ENCODE data around the gene TYSND1. TPM values are rescaled to one million over a fixed set of nuclear protein-coding genes. Genes with fewer than 3 reads are reported as not detected.
A peak's percentile ranks its signal among the peaks of the same experiment; 100 is the strongest.

TYSND1 gene
- total RNA-seq, 1 experiment from 2014 or later, result 16.5 TPM

DNA sequence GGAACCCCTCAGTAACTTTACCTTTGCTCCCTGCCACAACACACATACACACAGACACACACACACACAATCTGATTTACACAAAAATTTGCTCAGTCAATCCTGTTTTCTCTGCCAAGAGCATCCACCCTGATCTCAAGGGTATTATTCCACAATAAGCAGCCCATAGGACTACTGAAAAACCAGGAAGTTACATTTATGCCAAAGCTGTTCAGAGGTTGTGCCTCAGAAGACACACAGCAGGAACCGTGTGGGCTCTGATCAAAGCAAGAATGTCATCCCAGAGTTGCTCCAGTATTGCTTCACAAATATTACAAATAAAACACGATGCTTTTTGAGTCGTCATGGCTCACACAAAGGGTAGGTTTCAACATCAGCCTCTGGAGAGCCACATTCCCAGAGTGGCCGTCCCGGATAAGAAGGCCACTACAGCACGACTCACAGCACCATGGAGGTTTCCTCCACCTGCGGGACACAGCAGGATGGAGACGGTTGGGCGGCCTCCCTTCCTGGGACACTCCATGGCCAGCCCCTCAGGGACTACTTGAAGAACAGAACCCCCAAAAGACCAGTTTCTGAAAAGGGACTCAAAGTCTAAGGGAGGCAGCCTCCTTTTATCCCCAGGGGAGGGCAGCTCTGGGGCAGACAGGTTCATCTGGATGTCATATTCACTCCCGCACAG is 15.5 kb downstream of the TYSND1 start:
- Mint-ChIP-seq H3K36me3 (ENCODE audit: insufficient read depth, unreplicated experiment) (no peaks in the 10 kb centered on the region), H3K4me1 (ENCODE audit: insufficient read depth, unreplicated experiment) (peaks cover 26% of the 10 kb centered on the region), H3K9me3 (ENCODE audit: unreplicated experiment) (no peaks in the 10 kb centered on the region), H3K4me3 (ENCODE audit: unreplicated experiment) (peak overlapping the region; percentile 81), H3K27me3 (ENCODE audit: insufficient read depth, unreplicated experiment) (no peaks in the 10 kb centered on the region), H3K27ac (ENCODE audit: low read depth, unreplicated experiment) (peak overlapping the region; percentile 91)
- ChIA-PET CTCF (interaction anchor here (0.6 to 8.0 kb wide), 5 partner anchors 14 to 248 kb away, joined by 3 to 81 read pairs (median 8); partner anchors contain the start of gene TYSND1), POLR2A (interaction anchor here (0.6 to 1.9 kb wide), 6 partner anchors 10 to 109 kb away, joined by 3 to 6 read pairs (median 3); partner anchors contain the start of gene TYSND1)
- no peak for TF ChIP-seq CTCF (IDR thresholded peaks at IDR 0.05; ENCODE audit: unreplicated experiment)
- no TSS peak for BruUV-seq (replicated peaks)
- intact Hi-C loops (cut with micrococcal nuclease), result no loop called here
- DNase-seq (ENCODE audit: unreplicated experiment), result peak; percentile 66

DNA sequence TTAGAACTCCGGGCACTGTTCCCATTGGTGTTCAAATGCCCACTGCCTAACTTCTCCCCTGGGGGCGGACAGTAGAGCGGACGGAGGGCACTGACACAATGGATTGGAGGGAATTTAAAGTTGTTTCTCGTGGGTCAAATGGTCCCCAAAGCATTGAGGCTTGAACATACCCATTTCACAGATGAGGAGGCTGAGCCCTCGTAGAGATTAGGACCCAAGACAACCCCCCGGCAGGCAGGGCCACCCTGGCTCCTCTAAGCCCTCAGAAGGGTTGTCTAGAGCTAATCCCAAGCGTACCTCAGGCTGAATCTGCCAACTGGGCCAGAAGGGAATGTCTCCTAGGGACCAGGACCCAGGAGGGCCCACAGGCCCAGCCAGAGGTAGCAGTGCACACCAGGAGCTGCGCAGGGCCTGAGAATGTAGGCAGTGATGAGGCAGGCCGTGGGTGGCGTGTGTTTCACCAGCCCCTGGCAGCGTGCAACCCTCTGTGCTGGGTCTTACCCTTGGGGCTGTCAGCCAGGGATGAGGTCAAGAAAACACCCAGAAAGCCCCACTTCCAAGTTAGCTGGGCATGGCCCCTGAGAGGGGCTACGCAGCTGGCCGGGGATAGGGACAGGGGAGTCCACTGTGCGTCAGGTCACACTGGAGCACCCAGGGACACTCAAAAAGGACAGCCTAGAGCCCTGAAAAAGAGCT is 19.7 kb downstream of the TYSND1 start:
- H3K27me3 Mint-ChIP-seq (ENCODE audit: insufficient read depth, unreplicated experiment), result no peaks in the 10 kb centered on the region
- BruUV-seq (replicated peaks), result no TSS peak
- H3K27ac Mint-ChIP-seq (ENCODE audit: low read depth, unreplicated experiment), result no peak overlapping the region
- DNase-seq (ENCODE audit: unreplicated experiment), result no peak
- H3K9me3 Mint-ChIP-seq (ENCODE audit: unreplicated experiment), result no peaks in the 10 kb centered on the region
- no peak overlapping the region for H3K4me3 Mint-ChIP-seq (ENCODE audit: unreplicated experiment)
- CTCF ChIA-PET, result interaction anchor here (0.7 to 8.0 kb wide), 2 partner anchors 9 to 19 kb away, joined by 3 to 81 read pairs; partner anchors contain the start of gene TYSND1
- TF ChIP-seq CTCF (IDR thresholded peaks at IDR 0.05; ENCODE audit: unreplicated experiment), result no peak
- H3K4me1 Mint-ChIP-seq (ENCODE audit: insufficient read depth, unreplicated experiment), result peaks cover 12% of the 10 kb centered on the region
- H3K36me3 Mint-ChIP-seq (ENCODE audit: insufficient read depth, unreplicated experiment), result peaks cover 4% of the 10 kb centered on the region
- POLR2A ChIA-PET, result interaction anchor here (0.5 kb wide), 1 partner anchor 19 kb away, joined by 3 read pairs; no protein-coding TSS in a partner anchor
- intact Hi-C loops (cut with micrococcal nuclease), result no loop called here

GRCh38 chr10:70125918-70126552 is 20.5 kb downstream of the TYSND1 start:
- peaks cover 10% of the 10 kb centered on the region for H3K4me1 Mint-ChIP-seq (ENCODE audit: insufficient read depth, unreplicated experiment)
- CTCF ChIA-PET, result interaction anchor here (0.7 to 8.0 kb wide), 2 partner anchors 9 to 20 kb away, joined by 3 to 81 read pairs; partner anchors contain the start of gene TYSND1
- no peak for DNase-seq (ENCODE audit: unreplicated experiment)
- BruUV-seq (replicated peaks), result no TSS peak
- TF ChIP-seq CTCF (IDR thresholded peaks at IDR 0.05; ENCODE audit: unreplicated experiment), result no peak
- H3K9me3 Mint-ChIP-seq (ENCODE audit: unreplicated experiment), result no peaks in the 10 kb centered on the region
- no peak overlapping the region for H3K27ac Mint-ChIP-seq (ENCODE audit: low read depth, unreplicated experiment)
- no peaks in the 10 kb centered on the region for H3K27me3 Mint-ChIP-seq (ENCODE audit: insufficient read depth, unreplicated experiment)
- H3K4me3 Mint-ChIP-seq (ENCODE audit: unreplicated experiment), result no peak overlapping the region
- intact Hi-C loops (cut with micrococcal nuclease), result no loop called here
- POLR2A ChIA-PET, result interaction anchor here (0.5 kb wide), 1 partner anchor 20 kb away, joined by 3 read pairs; no protein-coding TSS in a partner anchor
- peaks cover 6% of the 10 kb centered on the region for H3K36me3 Mint-ChIP-seq (ENCODE audit: insufficient read depth, unreplicated experiment)

DNA sequence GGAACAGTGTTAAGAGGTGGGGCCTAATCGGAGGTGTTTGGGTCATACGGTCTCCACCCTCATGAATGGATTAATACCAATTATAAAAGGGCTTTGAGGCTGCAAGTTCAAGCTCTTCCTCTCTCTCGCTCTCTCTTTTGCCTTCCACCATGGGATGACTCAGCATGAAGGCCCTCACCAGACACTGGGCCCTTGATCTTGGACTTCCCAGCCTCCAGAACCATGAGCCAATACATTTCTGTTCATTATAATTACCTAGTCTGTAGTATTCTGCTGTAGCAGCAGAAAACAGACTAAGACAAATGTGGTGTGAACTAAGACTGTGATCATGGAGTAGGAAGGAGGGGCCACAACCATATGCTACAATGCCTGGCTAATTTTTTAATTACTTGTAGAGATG is 21.6 kb downstream of the TYSND1 start:
- Mint-ChIP-seq H3K4me3 (ENCODE audit: unreplicated experiment) (no peak overlapping the region), H3K4me1 (ENCODE audit: insufficient read depth, unreplicated experiment) (no peaks in the 10 kb centered on the region), H3K9me3 (ENCODE audit: unreplicated experiment) (no peaks in the 10 kb centered on the region), H3K27me3 (ENCODE audit: insufficient read depth, unreplicated experiment) (no peaks in the 10 kb centered on the region), H3K36me3 (ENCODE audit: insufficient read depth, unreplicated experiment) (peaks cover 12% of the 10 kb centered on the region), H3K27ac (ENCODE audit: low read depth, unreplicated experiment) (no peak overlapping the region)
- BruUV-seq (replicated peaks), result no TSS peak
- no peak for TF ChIP-seq CTCF (IDR thresholded peaks at IDR 0.05; ENCODE audit: unreplicated experiment)
- no peak for DNase-seq (ENCODE audit: unreplicated experiment)
- intact Hi-C loops (cut with micrococcal nuclease), result no loop called here
- ChIA-PET CTCF (interaction anchor here (8.0 kb wide), 1 partner anchor 8 kb away, joined by 81 read pairs; no protein-coding TSS in a partner anchor), POLR2A (interaction anchor here (1.0 kb wide), 1 partner anchor 20 kb away, joined by 4 read pairs; no protein-coding TSS in a partner anchor)
